Kidney tubule cell (primary cell): ENCODE results near the gene TMX2.

Experiments
- DNase-seq: peaks from one replicate; pipeline ENCODE4 v3.0.0-alpha.2; 2018; ENCODE audit warnings: low spot score

TMX2 gene

DNA sequence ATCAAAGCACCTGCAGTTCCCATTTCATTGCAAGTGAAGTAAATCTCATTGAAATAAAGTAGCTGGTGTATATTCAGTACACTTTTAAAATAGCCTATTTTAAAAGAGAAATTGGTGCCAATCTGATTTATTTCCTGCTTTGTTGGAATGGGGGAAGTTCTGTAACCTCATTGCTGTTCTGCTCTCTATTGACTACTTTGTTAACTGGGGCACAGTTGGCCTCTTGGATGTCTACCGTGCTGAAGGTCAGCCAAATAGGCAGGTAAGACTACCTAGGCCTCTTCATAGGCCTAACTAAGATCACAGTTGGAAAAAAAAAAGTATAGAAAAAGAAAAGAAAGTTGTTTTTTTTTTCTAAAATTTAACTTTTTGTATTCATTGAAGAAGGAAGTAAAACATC is 58.4 kb downstream of the TMX2 start:
- DNase-seq, result no peak

DNA sequence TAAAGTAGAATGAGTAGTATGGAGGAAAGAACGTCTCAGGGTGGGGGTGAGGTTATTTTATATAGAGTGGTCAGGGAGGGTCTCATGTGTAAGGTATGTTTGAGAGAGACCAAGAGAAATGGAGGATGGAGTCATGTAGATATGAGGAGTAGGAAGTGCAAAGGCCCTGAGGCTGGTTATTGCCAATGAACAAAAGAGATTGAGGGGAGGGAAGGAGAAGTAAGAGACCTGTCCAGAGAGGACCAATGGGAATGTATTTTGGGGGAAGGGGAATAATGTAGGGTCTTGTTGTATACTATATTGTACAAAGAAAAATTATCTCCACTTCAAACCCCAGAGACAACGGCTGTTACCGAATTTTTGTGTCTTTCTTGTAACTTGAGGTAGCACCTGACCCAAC is 59.0 kb downstream of the TMX2 start:
- no peak for DNase-seq

DNA sequence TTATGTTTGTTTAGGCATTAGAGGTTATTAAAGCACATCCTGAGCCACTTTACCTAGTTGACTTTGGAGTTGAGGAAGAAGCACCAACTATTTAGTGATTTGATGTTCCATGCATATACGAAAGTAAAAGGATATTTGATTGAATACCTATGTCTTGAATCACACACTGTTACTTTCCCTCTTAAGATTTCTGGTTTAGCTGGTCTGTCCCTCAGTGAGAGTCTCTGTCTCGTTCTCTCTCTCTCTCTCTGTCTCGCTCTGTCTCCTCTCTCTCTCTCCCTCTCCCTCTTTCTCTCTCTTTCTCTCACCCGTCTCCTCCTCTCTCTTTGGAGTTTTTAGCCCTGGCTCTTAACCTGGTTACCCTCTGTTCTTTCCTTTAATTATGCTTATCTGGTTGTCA is 60.2 kb downstream of the TMX2 start:
- peak; percentile 61 for DNase-seq

DNA sequence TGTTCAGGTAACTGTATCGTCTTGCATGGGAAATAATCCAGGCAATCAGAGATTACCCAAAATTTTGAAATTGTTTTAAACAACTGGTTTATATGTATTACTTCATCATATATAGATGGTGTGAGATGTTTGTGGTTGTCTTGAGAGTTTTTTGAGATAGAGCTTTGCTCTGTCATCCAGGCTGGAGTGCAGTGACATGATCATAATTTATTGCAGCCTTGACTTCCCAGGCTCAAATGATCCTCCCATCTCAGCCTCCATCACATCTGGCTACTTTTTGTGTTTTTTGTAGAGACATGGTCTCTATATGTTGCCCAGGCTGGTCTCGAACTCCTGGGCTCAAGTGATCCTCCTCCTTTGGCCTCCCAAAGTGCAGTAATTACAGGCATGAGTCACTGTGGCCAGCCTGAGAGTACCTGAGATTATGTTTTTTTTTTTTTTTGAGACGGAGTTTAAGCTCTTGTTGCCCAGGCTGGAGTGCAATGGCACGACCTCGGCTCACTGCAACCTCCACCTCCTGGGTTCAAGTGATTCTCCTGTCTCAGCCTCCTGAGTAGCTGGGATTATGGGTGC is 60.7 kb downstream of the TMX2 start:
- no peak for DNase-seq

DNA sequence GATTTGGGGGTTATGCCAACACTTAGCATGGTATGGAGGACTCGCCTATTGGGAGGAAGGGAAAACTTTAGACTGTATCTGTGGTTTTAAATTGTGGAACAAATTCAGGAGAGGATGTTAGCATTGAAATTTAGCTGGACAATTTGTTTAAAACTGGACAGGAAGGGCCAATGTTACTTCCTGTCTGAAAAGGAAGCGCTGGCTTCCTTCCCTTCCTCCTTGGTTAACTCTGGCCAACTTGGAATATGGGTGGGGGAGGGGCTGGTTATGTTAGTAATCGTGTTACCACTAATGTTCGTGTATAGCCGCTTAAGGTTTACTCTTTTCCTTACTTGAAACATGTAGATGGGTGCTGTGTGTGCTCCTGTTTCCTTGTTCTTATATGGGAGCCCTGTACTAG is 63.1 kb downstream of the TMX2 start:
- no peak for DNase-seq

DNA sequence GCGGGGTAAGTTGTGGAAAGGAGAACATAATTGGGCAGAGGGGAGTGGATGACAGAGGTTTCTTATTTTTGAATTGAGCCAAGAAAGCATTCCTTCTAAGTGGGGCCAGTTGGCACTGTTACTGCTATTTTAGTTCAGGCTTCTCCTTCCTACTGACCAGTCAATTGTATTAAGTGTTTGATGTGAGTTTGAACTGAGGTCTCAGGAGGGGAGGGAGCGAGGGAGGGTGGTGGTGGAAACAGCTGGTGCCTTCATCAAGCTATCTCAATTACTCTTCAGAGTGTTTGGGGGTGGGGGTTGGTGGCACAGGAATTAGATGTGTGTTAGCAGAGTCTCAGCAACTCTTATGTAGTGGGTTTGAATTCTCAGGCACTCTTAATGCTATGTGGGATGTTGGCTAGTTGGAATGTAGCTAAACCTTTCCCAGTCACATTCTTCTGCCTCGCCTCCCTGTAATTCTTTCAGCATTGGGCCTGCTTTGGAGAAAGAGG is 63.7 kb downstream of the TMX2 start:
- DNase-seq, result no peak

GRCh38 chr11:57776577-57777210 is 64.3 kb downstream of the TMX2 start:
- DNase-seq, result no peak

- peak; percentile 35 for DNase-seq
Measured at GRCh38 chr11:57777969-57778317, 65.5 kb downstream of the TMX2 start.

DNA sequence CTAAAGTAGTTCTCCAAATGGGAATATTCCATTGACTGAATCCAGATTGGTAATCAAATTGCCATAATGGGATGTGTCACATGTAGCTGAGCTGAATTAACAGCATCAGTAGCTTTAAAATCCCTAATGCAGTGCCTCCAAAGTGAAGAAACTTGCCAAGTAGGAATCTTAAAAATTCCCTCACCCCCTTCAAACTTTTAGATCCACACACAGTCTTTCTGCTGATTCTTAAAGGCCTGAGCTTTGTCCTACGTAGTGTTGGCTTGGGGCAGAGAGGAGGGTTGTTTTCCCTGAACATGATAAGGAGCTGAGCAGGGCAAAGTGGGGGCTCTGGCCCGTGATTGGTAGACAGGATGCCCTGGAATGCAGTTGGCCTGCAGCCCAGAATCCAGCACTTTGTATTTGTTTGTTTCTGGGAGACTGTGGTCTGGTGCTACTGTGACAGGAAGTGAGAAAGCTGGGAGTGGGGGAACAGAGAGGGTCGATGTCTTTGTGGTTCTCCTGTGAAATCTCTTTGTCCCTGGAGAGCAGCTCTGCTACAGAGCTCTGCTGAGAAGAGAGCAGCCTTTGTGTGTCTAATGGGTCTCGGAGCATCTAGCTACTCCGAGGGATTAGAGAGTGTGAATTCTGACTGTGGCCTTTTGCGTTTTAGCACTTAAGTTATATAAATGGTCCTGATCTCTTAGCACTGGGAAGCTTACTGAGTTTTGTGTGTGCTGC is 66.1 kb downstream of the TMX2 start:
- peak; percentile 98 for DNase-seq

GRCh38 chr11:57779276-57779675 is 66.9 kb downstream of the TMX2 start:
- DNase-seq, result peak; percentile 57

DNA sequence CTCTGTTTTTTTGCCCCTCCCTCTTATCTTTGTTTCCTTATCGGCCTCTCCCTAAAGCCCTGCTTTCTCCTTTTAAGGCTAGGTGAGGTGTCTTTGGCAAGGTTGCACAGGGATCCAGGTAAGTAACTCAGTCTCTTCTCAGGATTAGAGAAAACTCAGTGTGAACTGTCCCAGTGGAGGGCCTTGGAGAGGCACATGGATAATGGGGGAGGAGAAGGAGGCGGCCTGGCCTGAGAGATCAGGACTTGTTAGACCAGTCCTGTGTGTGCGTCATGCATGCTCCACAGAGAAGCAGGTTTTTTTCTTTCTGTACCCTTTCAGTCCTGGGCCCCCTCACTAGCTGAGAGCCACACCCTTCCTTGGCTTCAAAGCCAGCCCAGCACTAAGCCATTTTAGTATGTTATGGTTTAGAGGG is 69.1 kb downstream of the TMX2 start:
- peak; percentile 86 for DNase-seq

- DNase-seq, result no peak
Measured at GRCh38 chr11:57785072-57785471, 72.7 kb downstream of the TMX2 start.

DNA sequence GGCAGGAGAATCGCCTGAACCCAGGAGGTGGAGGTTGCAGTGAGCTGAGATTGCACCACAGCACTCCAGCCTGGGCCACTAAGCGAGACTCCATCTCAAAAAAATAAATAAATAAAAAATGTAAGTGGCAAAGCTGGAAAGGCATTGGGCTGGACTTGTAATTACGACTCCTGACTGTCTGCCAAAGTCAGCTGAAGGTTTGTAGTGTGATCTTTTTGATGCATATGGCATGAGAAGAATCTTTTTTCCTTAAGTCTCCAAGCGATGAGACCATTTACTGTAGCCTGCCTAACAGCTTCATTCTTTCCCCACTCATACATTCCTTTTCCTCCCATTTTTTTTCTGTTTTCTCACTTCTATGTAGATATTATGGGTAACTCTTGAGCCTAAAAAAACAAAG is 74.0 kb downstream of the TMX2 start:
- no peak for DNase-seq

DNA sequence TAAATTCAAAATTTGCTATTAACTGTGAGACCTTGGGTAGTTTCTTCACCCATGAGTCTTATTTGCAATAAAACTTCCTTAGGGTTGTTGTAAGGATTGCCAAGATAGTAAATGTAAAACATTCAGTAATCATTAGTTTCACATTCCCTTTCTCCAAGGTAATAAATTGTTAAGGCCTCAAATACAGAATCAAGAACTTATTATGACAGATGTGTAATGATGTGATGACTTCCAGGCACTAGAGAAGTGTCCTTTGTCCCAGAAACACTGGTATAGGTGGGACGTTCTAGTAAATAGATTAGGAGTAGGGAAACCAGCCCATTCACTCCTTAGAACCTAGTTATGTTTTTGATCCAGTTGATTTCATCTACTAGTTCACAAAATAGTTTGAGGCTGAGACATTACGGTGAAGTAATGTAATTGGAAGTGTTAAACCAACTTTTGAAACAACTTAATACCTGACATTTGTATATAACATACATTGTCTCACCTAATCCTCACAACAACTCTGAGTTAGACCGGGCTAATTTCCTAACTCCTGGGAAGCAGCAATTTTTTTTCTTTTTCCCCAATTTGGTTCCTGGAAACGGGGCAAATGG is 74.7 kb downstream of the TMX2 start:
- DNase-seq, result no peak

GRCh38 chr11:57787920-57788702 is 75.7 kb downstream of the TMX2 start:
- DNase-seq, result no peak

GRCh38 chr11:57788703-57789088 is 76.3 kb downstream of the TMX2 start:
- DNase-seq, result no peak
